HG03175 (cell line): ENCODE measurements around the gene KIF9.
"Not testable (repeated sequence)": the region's sequence is repeated elsewhere in the genome, so short reads cannot be mapped to it uniquely, and the experiment has no call there.

Experiments
- ATAC-seq: cut with Tn5 transposase; IDR thresholded peaks from one replicate; pipeline ENCODE4 v1.9.1; 2021; ENCODE audit warnings: mild to moderate bottlenecking, moderate library complexity; ENCODE audit not compliant: unreplicated experiment

Gene KIF9

DNA sequence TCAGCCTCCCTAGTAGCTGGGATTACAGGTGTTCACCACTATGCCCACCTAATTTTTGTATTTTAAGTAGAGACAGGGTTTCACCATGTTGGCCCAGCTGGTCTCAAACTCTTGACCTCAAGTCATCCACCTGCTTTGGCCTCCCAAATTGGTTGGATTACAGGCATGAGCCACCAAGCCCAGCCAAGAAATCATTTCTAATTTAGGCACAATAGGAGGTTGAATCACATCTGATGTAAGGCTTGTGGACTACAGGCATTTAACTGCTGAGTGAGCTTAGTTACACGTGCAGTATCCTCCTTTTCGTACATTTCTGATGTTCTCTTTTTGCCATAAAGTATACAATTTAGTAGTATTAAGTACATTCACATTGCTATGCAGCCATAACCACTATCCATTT is 87.6 kb downstream of the KIF9 start:
- ATAC-seq: no peak

DNA sequence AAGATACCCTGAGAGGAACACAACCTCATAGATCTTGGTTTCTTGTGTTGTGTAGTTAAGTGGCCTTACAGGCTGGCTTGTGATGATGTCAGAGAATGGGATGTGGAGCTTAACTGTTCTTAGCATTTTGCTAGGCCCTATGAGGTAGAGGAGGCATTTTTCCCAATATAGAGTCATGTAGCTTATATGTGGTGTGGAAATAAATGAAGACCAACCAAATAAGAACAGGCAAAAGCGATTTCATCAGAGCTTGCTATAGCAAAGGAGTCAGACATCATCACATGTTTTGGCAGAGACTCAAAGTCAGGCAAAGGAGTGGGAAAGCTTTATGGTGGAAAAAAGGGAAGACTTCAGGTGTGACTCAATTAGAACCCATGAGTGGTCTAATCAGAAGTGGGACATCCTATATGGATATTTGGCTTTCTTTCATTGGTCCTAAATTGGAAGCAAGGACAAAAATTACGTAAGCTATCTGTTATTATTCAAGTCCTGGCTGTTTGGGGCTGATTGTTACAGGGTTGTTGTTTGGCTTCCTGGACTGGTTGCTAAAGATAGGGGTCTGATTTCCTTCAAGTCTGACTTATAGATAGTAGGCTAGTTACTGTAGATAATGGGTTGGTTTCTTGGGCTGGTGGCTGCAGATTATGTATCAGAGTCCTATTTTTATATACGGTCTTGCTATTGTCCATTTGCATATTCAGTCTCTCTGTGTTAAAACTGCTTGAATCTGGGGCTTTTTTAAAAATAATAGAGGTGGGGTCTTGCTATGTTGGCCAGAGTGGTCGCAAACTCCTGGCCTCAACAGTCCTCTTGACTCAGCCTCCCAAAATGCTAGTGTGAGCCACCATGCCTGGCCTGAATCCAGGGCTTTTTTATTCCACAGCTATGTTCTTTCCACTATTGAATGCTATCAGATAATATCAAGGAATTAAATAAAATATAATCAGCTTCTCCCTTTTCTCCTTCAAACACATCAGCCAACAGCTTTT is 88.4 kb downstream of the KIF9 start:
- ATAC-seq: no peak

DNA sequence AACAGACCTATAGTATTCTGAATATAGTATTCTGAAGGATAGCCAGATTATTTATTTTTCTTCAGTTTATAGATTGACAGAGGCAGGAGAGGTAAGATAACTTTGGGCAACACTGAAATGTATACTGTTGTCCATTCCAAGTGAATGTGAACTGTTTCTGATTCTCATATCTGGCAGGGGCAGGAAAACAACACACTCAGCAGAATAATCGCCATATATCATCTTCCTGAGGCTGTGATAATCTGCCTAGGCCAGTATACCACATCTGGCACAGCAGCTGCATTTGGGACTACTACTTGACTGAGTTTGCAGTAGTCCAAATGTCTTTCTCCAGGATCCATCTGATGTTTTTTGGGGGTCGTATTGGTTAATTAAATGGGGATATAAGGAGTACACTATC is 96.3 kb downstream of the KIF9 start:
- no peak for ATAC-seq

DNA sequence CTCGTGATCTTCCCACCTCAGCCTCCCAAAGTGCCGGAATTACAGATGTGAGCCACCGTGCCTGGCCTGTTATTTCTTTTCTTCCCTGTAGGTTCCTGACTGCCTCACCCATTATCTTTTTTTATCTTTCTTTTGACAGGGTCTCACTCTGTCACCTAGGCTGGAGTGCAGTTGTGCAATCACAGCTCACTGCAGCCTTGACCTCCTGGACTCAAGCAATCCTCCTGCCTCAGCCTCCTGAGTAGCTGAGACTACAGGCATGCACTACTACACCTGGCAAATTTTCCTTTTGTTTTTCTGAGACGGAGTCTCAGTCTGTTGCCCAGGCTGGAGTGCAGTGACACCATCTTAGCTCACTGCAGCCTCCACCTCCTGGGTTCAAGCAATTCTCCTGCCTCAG is 100.9 kb downstream of the KIF9 start:
- not testable (repeated sequence) for ATAC-seq

DNA sequence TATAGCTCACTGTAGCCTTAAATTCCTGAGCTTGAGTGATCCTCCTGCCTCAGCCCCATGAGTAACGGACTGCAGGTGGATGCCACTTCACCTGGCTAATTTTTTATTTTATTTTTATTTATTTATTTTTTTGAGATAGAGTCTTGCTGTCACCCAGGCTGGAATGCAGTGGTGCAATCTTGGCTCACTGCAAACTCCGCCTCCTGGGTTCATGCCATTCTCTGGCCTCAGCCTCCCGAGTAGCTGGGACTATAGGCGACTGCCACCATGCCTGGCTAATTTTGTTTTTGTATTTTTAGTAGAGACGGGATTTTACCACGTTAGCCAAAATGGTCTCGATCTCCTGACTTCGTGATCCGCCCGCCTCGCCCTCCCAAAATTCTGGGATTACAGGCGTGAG is 102.6 kb downstream of the KIF9 start:
- not testable (repeated sequence) for ATAC-seq
